GM10266 (cell line): ENCODE results near the gene HM13.
A peak's percentile ranks its signal among the peaks of the same experiment; 100 is the strongest.

Experiments used
- DNase-seq: peaks from one replicate; pipeline ENCODE4 v3.0.0; 2012; ENCODE audit errors: extremely low spot score
- TF ChIP-seq, protein P1 (sequence below): IDR thresholded peaks from 2 replicates; pipeline ENCODE4 v1.5.1; 2012; ENCODE audit warnings: mild to moderate bottlenecking, low read depth; ENCODE audit not compliant: control insufficient read depth, insufficient read depth; ENCODE audit errors: missing control alignments

The HM13 gene

DNA sequence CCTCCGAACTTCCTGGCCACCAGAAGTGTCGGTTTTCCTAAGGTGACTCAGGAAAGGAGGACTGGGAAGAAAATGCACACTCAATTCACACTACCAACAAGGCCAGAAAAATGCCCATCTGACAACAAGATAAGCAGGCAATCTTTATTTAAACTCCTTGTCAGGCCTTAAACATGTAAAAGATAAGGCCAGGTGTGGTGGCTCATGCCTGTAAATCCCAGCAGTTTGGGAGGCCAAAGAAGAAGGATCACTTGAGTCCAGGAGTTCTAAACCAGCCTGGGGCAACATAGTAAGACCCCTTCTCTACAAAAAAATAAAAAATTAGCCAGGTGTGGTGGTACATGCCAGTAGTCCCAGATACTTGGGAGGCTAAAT, 83.2 kb downstream of the HM13 start:
- no peak for DNase-seq
- TF ChIP-seq, protein P1, sequence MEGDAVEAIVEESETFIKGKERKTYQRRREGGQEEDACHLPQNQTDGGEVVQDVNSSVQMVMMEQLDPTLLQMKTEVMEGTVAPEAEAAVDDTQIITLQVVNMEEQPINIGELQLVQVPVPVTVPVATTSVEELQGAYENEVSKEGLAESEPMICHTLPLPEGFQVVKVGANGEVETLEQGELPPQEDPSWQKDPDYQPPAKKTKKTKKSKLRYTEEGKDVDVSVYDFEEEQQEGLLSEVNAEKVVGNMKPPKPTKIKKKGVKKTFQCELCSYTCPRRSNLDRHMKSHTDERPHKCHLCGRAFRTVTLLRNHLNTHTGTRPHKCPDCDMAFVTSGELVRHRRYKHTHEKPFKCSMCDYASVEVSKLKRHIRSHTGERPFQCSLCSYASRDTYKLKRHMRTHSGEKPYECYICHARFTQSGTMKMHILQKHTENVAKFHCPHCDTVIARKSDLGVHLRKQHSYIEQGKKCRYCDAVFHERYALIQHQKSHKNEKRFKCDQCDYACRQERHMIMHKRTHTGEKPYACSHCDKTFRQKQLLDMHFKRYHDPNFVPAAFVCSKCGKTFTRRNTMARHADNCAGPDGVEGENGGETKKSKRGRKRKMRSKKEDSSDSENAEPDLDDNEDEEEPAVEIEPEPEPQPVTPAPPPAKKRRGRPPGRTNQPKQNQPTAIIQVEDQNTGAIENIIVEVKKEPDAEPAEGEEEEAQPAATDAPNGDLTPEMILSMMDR = no peak

DNA sequence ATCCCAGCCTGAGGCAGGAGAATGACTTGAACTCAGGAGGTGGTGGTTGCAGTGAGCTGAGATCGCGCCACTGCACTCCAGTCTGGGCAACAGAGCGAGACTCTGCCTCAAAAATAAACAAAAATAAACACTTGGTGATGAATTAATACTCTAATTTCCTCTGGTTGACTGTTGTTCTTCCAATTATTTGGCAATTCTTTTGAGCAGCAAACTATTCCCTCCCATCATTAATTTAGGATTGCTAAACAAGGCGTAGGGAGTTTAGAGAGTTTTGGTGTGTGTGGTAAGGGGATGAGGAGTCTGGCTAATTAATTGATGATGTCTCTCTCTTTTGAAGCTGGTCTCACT, 88.2 kb downstream of the HM13 start:
- no peak for DNase-seq
- TF ChIP-seq, protein P1 = no peak

DNA sequence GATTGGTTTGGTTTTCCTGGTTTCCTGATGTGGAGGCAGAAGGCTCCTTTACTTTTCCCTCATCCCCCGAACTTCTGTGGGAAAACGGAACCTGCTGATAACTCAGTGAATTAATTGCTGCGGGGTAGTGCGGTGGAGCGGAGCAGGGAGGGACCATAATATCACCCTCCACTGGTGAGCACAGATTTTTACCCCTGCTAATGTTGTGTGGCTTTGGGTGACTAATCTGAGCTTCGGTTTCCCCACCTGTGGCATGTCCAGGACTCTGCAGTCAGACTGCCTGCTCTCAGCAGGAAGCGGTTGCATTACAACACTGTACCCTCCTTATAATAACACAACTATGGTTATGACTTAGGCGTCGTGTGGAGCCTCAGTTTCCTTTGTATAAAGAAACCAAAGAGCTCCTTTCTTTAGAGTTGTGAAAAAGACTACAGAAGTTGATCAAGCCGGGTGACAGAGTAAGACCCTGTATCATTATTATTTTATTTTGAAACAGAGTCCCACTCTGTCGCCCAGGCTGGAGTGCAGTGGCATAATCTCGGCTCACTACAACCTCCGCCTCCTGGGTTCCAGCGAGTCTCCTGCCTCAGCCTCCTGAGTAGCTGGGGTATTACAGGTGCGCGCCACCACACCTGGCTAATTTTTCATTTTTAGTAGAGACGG, 88.7 kb downstream of the HM13 start:
- peak; percentile 77 for DNase-seq
- TF ChIP-seq, protein P1 = no peak

DNA sequence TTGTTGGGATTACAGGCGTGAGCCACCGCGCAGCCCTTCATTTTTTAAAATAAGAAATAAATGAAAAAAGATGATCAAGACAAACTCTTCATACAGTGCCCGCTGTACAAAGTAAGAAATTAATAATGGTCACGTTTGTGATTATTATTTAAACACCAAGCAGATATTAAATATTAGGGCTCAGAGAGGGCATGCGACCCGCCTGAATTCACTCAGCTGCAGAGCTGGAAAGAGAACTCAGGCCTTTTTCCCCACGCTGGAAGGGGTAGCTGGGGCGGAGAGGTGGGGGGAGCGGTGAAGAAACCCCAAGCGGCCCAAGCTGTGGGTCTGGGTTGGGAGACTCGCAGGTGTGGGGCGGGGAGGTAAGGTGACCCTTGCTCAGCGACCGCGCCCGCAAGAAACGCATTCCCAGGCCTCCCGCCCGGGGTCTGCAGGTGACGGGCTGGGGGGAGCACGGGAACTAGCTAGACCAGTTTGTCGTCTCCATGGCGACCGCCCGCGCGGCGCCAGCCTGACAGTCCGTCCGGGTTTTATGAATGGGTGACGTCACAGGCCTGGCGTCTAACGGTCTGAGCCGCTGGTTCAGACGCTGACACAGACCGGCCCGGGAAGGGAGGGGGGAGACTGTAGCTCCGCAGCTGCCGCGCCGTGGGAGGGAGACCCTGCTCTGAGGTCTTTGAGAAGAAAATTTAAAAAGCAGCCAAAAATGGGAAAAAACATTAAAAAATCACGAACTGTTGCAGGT, 89.8 kb downstream of the HM13 start:
- TF ChIP-seq, protein P1 = no peak
- peak; percentile 87 for DNase-seq

DNA sequence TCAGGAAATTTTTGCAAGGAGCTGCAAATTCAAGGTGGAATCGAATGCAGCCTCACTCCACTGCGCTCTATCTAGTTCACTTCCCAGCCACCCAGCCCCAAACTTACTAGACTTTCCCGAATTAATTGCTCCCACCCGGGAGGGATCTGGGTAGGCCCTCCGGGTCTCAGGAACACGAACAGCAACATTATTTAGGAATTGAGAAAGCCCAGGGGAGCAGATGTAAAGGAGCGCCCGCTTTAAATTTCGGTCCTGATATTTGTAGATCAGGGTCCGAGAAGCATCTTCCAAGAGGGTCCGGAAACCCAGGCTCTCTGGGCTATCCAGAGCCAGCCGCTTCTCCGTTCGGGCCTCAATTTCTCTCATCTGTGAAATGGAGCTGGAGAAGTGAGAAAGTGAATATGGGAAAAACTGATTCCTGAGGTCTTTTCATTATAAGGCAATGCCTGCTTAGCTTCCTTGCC, 90.4 kb downstream of the HM13 start:
- DNase-seq = no peak
- TF ChIP-seq, protein P1 = no peak

DNA sequence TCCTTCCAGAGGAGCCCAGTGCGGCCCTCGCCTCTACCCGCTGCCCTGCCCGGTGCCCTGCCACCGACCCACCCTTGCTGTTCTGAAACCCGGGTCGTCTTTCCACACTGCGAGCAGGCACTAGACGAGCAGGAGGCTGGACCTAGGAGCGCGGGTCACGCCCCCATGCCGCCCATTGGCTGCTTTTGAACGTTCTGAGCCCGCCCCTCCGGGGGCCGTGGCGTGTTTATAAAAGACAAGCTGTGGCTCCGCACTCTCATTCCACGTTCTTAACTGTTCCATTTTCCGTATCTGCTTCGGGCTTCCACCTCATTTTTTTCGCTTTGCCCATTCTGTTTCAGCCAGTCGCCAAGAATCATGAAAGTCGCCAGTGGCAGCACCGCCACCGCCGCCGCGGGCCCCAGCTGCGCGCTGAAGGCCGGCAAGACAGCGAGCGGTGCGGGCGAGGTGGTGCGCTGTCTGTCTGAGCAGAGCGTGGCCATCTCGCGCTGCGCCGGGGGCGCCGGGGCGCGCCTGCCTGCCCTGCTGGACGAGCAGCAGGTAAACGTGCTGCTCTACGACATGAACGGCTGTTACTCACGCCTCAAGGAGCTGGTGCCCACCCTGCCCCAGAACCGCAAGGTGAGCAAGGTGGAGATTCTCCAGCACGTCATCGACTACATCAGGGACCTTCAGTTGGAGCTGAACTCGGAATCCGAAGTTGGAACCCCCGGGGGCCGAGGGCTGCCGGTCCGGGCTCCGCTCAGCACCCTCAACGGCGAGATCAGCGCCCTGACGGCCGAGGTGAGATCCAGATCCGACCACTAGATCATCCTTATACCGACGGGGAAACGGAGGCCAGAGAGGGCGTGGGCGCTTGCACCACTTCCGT, 91.0 kb downstream of the HM13 start, which contains the start of gene ID1:
ID1 (plus strand) TSS at position 259 of the 871 bp plus-strand sequence; CDS start at position 358, 99 bp downstream.
- peak; percentile 94 for DNase-seq
- TF ChIP-seq, protein P1 = no peak
